Epithelial cell of proximal tubule (primary cell): Measurements from ENCODE around the gene CAND2. TPM values are rescaled to one million over a fixed set of nuclear protein-coding genes. Genes with fewer than 3 reads are reported as not detected.

ENCODE experiments used
- DNase-seq: peaks from one replicate; pipeline ENCODE4 v3.0.0-alpha.2; 2011; ENCODE audit warnings: low read depth
- H3K4me3 ChIP-seq: 2 replicates; pipeline ENCODE4 v1.5.1; 2011; ENCODE audit warnings: low read depth, mild to moderate bottlenecking, low read length
- total RNA-seq: library from RNA; depleted of rRNA; stranded (reverse); fragments of >200 nt; gene quantifications from 2 replicates; pipeline ENCODE4 v1.2.3, GENCODE V29; 2015
- TF ChIP-seq, protein P1 (sequence below): conservative IDR thresholded peaks from 2 replicates; pipeline ENCODE4 v1.5.1; 2012; ENCODE audit warnings: low read depth, mild to moderate bottlenecking, low read length

The CAND2 gene
- total RNA-seq, 1 donor from 2014 or later = 5.9 TPM

DNA sequence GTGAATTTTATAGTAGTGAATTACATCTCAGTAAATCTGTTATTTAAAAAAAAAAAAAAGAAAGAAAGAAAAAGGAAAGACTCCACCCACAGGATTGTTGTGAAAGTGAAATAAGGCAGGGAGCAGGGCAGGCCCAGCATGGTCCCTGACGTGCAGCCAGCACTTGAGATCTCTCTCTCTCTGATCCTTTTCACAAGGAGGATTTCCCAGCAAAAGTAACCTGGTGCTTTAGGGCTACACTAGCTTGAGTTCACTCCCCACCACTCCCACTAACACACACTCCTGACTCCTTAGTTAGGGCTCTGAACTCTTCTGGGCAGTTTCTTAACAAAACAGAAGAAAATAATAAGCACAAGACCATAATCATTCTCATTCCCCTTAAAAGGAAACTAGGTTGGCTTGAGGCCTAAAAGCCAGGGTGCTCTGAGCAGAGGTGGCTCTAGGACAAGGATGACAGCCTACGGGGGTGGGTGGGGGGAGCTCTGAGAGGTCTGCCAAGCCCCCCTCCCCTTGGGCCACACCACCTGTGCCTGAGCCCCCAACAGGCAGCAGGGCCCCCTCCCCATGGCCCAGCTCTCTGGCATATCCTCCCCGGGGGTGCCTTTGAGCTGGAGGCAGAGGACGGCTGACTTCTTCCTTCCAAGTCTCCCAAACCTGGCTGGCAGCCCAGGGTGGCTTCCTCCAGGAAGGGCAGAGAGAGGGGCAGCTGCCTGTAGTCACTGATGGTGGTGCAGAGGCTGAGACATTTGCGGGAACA lies 38.3 kb upstream of the CAND2 start:
- no peak overlapping the region for H3K4me3 ChIP-seq
- no peak for DNase-seq
- TF ChIP-seq, protein P1, sequence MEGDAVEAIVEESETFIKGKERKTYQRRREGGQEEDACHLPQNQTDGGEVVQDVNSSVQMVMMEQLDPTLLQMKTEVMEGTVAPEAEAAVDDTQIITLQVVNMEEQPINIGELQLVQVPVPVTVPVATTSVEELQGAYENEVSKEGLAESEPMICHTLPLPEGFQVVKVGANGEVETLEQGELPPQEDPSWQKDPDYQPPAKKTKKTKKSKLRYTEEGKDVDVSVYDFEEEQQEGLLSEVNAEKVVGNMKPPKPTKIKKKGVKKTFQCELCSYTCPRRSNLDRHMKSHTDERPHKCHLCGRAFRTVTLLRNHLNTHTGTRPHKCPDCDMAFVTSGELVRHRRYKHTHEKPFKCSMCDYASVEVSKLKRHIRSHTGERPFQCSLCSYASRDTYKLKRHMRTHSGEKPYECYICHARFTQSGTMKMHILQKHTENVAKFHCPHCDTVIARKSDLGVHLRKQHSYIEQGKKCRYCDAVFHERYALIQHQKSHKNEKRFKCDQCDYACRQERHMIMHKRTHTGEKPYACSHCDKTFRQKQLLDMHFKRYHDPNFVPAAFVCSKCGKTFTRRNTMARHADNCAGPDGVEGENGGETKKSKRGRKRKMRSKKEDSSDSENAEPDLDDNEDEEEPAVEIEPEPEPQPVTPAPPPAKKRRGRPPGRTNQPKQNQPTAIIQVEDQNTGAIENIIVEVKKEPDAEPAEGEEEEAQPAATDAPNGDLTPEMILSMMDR = no peak

DNA sequence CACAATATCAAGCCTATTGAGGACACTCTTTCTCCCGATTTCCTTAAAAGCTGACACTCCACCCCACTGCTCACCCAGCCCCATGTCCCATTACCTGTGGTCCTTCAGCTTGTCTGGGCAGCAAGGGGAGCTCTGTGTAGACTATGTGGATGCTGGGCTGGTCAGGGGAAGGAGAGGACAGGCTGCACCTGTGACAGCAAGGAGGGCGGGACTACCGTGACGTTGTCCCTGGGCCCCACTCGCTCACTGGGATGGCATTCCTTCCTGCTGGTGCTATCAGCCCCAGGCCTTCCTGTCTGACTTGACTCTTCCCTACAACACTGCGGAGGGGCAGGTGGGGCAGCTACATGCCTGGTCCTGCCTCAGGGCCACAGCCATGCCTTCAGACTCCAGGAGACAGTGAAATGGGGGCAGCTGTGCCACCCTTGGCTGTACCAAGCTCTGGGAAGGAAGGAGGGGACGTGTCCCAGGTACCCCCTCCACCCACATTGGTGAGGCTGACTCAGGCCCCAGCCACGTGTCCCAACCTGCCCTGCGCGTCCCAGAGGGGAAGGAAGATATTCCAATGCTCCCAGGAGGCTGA lies 37.3 kb upstream of the CAND2 start, which contains the start of gene TMEM40:
Gene TMEM40 (minus strand): TSS at position 163 of the 583 bp plus-strand sequence. CDS start 9,427 bp downstream, outside the sequence.
- no peak within 1 kb of the TSS for H3K4me3 ChIP-seq
- no peak for DNase-seq
- TF ChIP-seq, protein P1 = no peak

DNA sequence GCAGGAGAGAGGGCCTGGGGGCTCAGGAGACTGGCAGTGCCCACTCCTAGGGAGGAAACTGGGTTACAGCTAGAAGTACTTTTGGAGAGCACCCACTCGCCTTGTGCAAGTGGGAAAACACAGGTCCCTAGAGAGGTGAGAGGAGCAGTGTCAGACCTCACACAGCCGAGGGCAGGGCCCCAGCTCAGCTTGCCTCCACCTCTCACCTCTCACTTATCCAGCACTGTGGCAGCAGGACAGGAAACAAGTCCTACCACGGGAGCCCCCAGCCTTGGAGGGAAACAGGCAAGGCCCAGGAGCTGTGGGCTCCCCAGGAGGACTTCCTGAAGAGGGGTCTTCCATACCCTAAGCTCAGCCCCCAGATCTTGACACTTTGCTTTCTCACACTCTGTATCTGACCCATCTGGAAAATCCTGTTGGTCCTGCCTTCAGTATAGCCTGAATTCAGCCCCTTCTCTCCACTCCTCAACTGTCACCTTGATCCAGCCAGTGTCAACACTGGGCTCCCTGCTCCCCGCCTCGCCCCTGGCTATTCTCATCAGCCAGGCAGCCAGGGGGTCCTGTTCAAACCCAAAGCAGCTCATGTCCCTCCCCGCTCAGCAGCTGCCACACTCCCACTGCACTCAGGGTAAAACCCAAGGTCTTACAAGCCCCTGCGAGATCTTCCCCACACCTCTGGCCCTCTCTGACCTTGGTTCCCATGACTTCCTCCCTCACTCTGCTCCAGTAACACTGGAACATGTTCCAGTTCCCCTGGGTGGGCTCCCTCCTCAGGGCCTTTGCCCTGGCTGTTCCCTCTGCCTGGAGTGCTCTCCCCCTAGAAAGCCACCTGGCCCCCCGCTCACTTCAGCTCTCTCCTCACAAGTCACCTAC lies 36.6 kb upstream of the CAND2 start:
- H3K4me3 ChIP-seq = no peak overlapping the region
- DNase-seq = no peak
- TF ChIP-seq, protein P1 = no peak

DNA sequence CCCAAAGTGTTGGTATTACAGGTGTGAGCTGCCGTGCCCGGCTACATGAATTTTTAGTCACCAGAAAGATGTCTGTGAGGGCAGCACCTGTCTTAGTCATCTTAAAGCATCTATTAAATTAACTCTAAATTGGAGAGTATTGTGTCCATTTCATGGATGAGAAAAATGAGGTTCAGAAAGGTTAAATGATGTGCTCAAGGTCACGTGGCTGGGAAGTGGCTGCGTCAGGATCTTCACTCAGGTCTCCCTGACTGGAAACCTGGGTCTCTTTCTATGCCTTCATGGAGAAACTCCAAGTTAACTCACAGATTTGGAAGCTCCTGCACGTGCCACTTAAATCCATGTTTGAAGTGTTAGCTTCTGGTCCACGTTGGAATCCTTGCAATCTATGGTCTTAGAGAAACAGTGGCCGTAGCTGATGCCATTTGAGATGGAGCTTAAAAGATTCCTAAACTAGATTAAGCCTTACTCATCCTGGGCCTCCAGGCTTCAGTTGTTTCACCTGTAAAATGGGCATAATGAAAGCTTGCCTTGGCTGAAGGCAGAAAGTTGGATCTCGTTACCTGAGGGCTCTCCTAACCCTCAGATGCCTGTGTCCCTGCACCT lies 32.2 kb upstream of the CAND2 start:
- TF ChIP-seq, protein P1 = no peak
- DNase-seq = no peak
- no peak overlapping the region for H3K4me3 ChIP-seq

DNA sequence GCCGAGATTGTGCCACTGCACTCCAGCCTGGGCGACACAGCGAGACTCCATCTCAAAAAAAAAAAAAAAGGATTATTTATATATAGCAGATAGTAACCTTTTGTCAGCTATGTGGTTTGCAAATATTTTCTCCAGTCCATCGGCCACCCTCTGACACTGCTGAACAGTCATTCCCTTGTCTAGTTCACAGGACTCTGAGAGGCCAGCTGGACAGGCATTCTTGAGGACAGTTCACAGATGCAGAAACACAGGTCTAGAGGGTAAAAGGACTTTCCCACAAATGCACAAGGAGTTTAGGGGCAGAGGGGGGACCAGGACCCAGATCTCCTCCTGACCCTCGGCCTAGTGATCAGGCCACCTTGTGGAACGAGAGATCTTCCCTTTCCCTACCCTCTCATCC lies 29.9 kb upstream of the CAND2 start:
- no peak for DNase-seq
- TF ChIP-seq, protein P1 = no peak

DNA sequence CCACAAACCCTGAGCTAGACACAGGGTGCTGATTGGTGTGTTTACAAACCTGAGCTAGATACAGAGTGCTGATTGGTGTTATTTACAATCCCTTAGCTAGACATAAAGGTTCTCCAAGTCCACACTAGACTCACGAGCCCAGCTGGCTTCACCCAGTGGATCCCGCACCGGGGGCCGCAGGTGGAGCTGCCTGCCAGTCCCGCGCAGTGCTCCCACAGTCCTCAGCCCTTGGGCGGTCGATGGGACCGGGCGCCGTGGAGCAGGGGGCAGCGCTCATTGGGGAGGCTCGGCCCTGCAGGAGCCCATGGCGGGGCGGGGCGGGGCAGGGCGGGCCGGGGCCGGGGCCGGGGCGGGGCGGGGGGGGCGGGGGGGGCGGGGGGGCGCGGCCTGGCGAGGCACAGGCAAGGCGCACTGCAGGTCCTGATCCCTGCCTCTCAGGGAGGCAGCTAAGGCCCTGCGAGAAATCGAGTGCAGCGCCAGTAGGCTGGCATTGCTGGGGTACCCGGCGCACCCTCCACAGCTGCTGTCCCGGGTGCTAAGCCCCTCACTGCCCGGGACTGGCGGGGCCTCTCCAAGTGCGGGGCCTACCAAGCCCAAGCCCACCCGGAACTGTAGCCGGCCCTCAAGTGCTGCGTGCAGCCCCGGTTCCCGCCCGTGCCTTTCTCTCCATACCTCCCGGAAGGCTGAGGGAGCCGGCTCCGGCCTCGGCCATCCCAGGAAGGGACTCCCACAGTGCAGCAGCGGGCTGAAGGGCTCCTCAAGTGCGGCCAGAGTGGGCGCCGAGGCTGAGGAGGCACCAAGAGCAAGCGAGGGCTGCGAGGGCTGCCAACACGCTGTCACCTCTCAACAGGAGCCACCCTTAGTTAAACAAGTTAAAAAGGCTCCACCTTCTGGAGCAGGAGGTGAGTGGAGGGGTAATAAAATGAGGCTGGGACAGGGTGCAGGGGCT lies 27.6 kb upstream of the CAND2 start:
- H3K4me3 ChIP-seq = no peak overlapping the region
- no peak for DNase-seq
- TF ChIP-seq, protein P1 = no peak

More for the DNA sequence above, 29.9 kb upstream of the CAND2 start:
- no peak overlapping the region for H3K4me3 ChIP-seq
